Stimulated activated CD8-positive, alpha-beta memory T cell treated with anti-CD3 and anti-CD28 coated beads, Interleukin-15, amount 100 ng/mL, for 4 hours (primary cell): ENCODE data around the gene ZNF318.
"Not testable (repeated sequence)": the region's sequence is repeated elsewhere in the genome, so short reads cannot be mapped to it uniquely, and the experiment has no call there.

Experiments used
- DNase-seq, 2 donors: peaks; one replicate each; pipeline ENCODE4 v3.0.0-alpha.2; 2020; ENCODE audit warnings: low read depth in 2 of 2

Gene ZNF318, protein sequence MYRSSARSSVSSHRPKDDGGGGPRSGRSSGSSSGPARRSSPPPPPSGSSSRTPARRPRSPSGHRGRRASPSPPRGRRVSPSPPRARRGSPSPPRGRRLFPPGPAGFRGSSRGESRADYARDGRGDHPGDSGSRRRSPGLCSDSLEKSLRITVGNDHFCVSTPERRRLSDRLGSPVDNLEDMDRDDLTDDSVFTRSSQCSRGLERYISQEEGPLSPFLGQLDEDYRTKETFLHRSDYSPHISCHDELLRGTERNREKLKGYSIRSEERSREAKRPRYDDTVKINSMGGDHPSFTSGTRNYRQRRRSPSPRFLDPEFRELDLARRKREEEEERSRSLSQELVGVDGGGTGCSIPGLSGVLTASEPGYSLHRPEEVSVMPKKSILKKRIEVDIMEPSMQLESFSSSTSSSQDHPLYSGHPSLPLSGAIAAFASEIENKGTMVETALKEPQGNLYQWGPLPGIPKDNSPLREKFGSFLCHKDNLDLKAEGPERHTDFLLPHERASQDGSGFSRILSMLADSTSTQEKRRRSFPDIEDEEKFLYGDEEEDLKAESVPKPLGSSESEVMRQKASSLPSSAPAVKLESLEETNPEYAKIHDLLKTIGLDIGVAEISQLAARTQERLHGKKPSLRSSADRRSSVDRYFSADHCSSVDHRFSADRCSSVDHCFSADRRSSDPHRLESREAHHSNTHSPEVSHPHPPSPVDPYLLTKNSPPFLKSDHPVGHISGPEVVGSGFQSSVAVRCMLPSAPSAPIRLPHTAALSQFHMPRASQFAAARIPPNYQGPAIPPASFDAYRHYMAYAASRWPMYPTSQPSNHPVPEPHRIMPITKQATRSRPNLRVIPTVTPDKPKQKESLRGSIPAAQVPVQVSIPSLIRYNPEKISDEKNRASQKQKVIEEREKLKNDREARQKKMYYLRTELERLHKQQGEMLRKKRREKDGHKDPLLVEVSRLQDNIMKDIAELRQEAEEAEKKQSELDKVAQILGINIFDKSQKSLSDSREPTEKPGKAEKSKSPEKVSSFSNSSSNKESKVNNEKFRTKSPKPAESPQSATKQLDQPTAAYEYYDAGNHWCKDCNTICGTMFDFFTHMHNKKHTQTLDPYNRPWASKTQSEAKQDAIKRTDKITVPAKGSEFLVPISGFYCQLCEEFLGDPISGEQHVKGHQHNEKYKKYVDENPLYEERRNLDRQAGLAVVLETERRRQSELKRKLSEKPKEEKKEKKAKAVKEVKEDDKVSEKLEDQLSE (N-terminal part only)

DNA sequence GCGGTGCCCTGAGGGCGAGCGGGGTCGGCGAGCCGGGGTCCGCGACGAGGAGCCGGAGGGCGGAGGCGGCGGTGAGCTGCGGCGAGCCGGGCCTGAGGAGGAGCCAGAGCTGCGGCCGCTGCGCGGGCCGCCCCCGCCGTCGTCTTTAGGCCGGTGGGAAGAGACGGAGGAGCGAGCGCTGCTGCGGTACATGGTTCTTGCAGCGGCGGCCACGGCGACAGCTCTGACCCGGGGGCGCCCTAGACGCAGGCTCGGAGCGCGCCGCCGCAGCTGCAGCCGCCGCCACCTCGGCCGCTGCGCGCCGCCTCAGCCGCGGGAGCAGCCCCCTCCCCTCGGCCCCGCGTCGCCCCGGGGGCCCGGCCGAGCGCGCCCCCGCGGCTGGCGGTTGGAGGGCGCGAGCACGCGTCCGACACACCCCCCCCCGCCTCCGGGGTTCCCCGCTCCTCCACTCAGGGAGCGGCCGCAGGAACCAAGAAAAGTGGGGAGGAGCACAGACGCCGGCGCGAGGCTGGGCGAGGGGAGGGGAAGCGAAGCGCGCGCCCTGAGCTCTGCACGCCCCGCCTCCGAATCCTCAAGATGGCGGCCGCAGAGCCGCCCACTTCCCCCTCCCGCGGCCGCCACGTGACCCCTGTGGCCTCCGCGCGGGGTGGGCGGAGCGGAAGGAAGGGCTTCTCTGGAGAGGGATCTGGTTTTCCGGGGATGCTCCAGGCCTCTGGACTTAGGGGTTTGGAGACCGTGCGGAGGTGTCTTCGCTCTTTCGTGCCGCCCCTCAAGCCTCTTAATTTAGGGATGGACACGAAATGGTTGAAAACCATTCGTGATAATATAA lies at the start of gene ZNF318:
ZNF318 (minus strand) TSS at position 474 of the 829 bp plus-strand sequence; CDS start at position 192, 282 bp downstream.
- peak; percentile 87 to 91 for DNase-seq

DNA sequence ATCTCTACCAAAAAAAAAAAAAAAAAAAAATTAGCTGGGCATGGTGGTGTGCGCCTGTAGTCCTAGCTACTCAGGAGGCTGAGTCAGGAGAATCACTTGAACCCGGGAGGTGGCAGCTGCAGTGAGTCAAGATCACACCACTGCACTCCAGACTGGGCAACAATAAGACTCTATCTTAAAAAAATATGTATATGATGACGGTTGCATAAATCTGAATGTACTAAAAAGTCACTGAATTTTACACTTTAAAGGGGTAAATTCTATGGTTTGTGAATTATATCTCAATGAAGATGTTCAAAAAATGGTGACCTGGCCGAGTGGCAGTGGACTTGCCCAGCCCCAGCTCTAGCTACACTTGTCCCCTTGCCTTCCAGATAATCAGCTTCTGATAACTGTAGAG lies 47.5 kb upstream of the ZNF318 start:
- DNase-seq = no peak

DNA sequence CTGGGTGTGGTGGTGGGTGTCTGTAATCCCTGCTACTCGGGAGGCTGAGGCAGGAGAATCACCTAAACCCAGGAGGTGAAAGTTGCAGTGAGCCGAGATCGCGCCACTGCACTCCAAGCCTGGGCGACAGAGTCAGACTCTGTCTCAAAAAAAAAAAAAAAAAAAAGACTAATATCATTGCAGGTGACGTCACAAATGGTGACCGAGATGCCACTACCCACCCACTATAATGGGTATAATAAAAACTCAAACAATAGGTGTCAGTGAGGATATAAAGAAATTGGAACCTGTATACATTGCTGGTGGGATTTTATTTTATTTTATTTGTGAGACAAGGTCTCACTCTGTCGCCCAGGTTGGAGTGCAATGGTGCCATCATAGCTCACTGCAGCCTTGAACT lies 45.8 kb upstream of the ZNF318 start:
- DNase-seq = not testable (repeated sequence)

DNA sequence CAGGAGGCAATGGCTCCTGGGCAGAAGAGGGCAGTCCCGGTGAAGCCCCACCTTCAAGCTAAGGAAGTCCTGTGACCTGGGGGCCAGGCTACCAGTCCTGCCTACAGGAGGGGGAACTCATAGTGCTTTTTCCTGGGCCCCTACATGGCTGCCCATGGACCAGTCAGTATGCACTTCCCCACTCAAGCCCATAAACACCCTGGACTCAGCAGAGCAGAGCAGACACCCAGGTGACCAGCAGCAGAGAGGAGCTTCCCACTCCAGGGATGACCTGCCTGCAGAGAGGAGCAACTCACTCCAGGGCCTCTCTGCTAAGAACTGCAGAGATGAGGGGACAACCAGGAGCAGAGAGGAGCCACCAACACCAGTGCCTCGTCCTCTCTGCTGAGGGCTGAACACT lies 43.6 kb upstream of the ZNF318 start:
- DNase-seq = no peak

DNA sequence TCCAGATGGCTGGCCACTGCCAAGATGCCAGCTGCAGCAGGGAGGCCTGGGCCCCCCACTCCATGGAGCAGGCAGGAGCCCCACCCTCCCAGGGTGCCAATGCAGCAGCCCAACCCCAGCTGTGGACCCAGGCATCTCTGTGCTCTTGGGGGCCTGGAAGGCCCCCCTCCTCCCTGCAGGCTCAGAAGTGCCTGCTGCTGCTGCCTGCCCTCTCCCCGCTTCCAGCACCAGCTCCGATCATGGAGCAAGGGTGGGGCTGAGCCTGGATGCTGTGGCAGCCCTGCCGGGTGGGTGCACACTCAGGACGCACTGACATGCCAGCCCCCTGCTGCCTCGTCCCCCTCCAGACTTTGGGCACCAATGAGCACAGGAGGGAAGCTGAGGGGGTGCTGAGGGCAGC lies 43.1 kb upstream of the ZNF318 start:
- no peak for DNase-seq

DNA sequence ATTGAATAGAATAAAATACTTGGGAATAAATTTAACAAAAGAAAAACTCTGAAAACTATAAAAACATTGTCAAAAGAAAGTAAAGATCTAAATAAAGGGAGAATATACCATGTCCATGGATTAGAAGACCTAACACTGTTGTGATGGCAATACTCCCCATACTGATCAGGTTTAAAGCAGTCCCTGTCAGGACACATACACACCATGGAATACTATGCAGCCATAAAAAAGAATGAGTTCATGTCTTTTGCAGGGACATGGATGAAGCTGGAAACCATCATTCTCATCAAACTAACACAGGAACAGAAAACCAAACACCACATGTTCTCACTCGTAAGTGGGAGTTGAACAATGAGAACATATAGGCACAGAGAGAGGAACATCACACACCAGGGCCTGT lies 41.3 kb upstream of the ZNF318 start:
- DNase-seq = not testable (repeated sequence)

DNA sequence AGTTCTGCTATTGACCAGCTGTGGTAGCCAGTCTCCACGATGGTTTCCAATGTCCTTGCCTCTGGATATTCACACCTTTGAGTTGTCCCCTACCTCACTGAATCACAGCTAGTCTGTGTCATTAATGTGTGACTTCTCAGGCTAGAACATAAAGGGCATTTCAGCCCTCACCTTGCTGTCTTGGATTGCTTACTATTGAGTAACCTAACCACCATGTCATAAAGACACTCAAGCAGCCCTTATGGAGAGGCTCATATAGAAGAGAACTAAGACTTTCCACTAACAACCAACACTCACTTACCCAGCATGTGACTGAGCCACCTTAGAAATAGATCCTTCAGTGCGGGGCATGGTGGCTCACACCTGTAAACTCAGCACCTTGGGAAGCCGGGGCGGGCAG lies 38.8 kb upstream of the ZNF318 start:
- DNase-seq = no peak

DNA sequence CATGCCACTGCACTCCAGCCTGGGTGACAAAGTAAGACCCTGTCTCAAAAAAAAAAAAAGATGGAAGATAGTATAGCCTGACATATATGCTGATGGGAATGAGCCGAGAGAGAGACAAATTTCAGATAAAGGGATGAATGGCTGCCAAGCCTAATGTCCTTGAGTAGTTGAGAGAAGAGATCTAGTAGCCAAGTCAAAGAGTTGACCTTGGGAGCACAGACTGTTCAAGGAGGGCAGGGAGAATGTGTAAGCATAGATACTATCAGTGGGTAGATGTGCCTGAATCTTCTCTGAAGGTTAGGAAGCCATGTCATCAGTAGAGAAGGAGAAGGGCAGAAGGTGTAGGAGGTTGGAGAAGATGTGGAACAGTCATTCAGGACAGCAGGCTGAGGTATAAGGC lies 37.8 kb upstream of the ZNF318 start:
- DNase-seq = no peak

DNA sequence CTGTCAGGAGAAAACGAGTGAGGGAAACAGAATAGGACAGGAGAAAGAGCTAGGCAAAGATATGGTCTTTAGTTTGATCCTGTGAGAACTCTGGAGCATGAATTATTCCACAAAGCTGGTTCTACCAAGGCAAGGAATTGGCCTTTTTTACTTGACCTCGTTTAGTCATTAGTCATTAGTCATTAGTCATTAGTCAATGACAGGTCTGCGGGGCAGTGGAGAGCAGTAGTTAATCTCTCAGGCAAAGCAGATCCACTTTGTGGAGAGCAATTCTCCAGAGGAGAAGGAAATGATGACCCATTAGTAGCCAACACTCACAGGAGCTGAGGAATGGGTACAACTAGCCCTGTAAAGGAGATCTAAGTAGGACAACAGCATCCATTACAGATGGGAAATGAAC lies 35.9 kb upstream of the ZNF318 start:
- DNase-seq = no peak

DNA sequence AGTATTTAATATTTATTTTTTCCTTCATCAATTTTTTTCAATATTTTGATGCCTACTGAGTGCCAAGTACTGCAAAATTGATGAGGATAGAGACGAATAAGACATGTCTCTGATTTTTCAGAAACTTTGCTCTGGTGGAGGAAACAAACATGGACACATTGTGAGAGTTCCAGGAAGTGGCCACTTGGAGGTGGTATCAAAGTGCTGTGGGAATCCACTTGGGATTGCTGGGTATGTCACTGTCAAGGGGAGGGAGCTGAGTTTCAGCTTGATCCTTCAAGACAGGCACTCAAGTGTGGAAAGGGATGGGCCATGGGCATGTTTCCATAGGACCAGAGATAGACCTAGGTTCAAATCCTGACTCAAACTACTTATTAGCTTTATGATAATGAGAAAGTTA lies 33.4 kb upstream of the ZNF318 start:
- DNase-seq = no peak

DNA sequence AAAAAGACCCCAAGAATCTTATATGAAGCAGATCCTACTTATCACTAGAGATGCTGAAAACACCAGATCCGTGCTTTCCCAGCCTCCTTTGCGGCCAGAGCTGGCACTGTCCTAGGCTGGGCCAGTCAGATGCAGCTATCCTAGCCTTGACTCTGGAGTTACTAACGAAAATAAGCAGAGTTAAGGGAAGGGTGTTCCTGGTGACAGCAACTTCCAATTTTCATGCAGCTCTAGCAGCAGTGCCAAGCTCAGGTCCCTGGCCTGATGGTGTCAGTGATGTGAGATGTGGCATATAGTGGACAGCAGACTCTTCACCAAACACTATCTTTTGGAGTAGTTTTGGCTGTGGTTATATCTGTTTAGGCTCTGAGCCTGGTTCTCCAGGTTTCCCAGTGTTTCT lies 32.3 kb upstream of the ZNF318 start:
- no peak for DNase-seq

DNA sequence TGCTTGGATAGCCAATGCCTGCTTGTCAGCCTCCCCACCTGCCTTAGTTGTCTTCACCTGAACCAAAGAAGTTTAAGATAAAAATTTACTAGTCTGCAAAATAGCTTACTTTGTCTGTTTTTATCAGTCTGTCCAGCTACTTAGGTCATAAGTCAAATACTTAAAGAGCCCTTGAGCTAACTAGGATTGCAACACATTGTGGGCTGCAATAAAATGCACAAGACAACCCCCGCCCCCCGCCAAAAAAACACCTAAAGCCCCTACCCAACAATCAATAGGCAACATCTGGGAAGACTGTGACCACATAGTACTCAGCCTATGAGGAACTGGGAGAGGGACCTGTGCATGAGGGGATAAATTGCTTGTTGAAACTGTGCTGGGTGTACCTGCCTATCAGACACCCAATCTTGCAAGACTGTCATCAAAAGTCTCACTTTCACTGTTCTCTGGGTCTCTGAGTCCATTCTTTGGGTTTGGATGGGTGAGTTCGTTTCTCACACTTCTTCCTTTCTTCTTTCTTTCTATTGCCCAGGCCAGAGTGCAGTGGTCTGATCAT lies 30.6 kb upstream of the ZNF318 start:
- DNase-seq = no peak

DNA sequence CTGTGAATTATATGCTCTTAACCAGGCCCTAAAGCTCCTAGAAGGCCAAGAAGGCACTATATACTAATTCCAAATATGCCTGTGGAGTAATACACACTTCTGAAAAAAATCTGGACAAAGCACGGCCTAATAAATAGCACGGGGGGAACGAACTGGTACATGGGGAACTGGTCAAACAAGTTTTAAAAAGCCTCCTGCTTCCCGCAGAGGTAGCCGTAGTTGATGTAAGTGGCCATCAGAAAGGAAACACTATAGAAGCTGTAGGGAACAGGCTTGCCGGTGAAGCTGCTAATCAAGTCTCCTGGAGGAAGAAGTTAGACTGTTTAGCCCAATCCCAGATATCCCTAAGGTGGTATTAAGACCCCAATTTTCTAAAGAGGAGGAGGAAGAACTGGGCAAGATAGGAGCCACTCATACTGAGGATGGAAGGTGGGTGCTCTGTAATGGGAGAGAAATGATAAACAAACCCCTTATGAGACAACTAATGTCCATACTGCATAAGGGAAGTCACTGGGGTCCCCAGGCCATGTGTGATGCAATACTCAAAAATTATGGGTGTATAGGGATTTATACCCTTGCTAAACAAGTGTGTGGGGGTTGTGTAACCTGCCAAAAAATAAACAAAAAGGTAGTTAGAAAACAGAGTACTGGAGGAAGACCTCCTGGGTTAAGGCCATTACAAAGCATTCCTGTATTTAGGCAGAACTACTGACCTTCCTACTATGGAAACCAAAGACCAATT lies 27.1 kb upstream of the ZNF318 start:
- no peak for DNase-seq

DNA sequence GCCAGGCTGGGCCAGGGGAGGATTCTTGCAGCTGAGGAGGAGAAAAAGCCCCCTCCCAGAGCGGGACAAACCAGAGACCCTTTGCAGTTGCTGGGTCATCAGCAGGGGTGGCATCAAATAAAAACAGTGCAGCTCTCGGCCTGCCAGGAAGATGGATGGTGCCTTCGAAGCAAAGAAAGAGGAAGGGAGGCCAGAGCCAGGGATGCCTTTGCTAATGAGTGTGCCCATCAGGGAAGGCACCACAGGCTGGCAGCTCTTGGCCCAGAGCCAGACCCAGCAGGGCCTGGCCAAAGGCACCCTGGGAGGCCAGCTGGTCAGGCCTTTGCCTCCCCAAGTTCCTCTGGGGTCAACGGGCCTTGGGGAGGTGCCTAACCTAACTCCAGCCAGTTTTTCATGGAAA lies 26.3 kb upstream of the ZNF318 start:
- DNase-seq = no peak

DNA sequence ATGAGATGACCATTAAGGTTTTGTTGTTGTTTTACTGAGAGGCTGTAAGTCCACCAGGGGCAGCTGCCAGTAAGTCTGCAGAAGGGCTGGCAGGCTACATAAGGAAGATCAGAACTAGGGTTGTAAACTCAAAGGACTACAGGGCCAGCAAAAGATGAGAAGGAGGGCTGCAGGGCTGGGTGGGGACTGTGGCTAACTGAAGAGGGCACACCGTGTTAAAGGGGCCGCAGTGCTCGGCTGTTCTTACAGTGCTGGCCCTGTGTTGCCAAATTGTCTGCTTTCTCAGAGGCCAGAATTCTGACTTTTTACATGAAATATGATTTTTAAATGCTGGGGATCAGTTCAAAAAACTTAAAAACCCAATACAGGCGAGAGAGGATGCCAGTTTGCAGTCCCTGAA lies 25.5 kb upstream of the ZNF318 start:
- DNase-seq = no peak

DNA sequence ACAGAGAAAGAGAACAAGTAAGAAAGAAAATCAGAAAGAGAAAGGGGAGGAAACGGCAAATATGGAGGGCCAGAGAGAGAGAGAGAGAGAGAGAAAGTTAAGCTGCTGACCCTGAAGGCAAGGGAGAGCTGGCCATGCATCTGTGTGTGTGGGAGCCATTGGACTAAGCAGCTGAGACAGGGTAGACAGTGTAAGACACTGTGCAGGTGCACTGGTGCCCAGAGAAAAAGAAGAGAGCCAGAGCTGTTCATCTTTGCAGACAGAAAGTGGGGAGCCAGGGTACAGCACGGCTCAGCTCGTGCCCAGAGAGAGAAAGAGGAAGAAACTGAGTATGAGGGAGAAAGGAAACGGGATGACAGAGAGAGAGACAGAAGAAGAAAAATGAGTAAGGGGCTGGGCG lies 24.2 kb upstream of the ZNF318 start:
- DNase-seq = no peak

DNA sequence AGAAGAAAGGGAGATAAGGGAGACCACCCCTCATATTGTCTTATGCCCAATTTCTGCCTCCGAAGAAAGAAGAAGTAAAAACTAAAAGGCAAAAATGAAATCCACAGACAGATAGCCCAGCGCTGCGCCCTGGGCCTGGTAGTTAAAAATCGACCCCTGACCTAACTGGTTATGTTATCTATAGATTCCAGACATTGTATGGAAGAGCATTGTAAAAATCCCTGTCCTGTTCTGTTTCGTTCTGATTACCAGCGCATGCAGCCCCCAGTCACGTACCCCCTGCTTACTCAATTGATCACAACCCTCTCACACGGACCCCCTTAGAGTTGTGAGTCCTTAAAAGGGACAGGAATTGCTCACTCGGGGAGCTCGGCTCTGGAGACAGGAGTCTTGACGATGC lies 23.7 kb upstream of the ZNF318 start:
- not testable (repeated sequence) for DNase-seq

DNA sequence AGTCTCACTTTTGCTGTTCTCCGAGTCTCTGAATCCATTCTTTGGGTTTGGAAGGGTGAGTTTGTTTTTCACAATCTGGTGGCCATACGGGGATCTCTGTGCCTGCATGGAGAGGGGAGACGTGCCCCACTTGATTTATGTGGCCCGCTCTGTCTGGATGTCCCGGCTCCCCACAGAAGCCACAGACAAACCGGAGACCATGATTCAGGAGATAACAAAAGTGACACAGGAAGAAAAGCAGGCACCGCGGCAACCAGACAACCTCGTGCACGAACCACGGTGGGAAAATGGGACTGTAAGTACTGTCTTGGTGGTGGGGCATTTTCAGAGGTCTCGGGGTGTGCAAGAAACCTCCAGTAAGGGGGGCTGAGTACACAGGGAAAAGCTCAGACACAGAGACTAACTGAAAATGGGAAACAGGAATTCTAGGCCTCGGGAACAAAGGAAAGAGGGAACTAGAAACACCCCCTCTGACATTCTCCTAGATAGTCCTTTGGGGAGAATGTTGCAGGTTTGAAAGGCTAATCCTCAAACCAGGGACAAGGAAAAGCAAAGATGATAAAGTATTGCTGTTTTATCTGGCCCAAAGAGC lies 22.1 kb upstream of the ZNF318 start:
- no peak for DNase-seq

DNA sequence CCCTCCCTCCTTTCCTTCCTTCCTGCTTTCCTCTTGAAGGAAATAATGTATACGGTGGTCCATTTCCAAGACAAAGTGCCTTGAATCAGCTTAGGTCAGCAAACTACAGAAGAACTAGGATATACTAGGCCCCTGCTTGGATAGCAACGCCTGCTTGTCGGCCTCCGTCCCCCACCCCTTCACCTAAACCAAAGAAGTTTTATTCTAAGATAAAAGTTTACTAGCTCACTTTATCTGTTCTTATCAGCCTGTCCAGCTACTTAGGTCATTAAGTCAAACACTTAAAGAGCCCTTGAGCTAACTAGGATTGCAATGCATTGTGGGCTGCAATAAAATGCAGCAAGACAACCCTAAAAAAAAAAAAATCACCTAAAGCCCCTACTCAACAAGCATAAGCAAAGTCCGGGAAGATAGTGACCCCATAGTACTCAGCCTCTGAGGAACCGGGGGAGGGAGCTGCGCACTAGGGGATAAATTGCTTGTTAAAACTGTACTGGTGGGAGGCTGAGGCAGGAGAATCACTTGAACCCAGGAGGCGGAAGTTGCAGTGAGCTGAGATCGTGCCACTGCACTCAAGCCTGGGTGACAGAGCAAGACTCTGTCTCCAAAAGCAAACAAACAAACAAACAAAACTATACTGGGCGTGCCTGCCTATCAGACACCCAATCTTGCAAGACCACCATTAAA lies 21.4 kb upstream of the ZNF318 start:
- DNase-seq = not testable (repeated sequence)
